GM18870 (cell line): ENCODE data around the gene SCNN1G.

Experiments used
- ATAC-seq: cut with Tn5 transposase; IDR thresholded peaks from one replicate; pipeline ENCODE4 v1.9.1; 2021; ENCODE audit warnings: moderate library complexity; ENCODE audit not compliant: unreplicated experiment

The SCNN1G gene

DNA sequence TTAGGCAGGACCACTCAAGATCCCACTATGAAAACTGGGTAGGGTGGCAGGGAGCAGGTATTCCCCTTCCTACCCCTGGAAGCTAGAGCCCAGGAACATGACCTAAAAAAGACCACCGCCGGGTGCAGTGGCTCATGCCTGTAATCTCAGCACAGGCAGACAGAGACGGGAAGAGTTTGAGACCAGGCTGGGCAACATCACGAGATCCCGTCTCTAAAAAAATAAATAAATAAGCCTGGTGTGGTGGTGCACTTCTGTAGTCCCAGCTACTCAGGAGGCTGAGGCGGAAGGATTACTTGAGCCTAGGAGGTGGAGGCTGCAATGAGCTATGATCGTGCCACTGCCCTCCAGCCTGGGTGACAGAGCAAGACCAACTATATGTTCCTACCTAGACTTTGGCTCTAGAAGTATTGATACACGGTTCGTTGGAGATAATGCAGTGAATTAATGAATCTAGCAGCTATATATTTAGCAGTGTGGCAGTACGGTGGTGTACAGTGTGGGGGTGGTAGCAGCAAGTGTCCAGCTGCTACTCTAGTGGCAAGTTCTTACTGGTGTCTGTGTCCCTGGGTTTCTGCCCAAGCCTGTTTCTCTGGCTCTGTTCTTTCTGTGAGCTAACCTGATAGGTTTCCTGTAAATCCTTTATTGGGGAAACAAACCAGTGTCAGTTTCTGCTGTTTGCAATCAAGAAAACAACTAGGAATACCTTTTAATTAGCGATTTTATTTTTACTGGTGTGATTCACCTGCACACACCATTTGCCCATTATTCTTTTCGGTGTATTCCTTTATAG, 30.0 kb upstream of the SCNN1G start:
- no peak for ATAC-seq

DNA sequence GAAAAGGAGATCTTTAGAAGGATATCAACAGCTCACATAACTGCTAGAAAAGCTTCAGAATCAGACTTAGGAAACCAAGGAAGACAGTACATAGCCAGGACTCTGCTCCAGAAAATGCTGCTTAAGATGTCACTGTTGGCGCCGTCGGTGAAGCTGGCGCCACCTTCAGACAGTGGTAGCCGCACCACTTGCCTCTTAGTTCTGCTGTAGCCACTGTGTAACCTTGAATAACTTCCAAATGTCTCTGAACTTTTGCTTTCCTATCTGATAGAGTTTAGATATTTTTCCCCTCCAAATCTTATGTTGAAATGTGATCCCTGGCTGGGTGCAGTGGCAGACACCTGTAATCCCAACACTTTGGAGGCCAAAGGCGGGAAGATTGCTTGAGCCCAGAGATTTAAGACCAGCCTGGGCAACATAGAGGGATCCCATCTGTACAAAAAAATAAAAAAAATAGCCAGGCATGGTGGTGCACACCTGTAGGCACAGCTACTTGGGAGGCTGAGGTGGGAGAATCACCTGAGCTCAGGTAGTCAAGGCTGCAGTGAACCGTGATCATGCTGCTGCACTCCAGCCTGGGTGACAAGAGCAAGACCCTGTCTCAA, 27.0 kb upstream of the SCNN1G start:
- ATAC-seq = no peak

DNA sequence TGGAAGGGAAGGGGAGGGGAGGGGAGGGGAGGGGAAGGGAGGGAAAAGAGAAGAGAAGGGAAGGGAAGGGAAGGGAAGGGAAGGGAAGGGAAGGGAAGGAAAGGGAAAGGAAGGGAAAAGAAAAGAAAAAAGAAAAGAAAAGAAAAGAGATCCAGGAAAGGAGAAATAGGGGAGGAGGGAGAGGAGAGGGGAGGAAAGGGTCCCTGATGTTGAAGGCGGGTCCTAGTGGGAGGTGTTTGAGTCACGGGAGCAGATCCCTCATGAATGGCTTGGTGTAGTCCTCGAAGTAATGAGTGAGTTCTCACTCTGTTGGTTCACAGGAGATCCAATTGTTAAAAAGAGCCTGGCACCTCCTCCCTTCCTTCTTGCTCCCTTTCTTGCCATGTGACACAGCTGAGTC, 26.4 kb upstream of the SCNN1G start:
- no peak for ATAC-seq

DNA sequence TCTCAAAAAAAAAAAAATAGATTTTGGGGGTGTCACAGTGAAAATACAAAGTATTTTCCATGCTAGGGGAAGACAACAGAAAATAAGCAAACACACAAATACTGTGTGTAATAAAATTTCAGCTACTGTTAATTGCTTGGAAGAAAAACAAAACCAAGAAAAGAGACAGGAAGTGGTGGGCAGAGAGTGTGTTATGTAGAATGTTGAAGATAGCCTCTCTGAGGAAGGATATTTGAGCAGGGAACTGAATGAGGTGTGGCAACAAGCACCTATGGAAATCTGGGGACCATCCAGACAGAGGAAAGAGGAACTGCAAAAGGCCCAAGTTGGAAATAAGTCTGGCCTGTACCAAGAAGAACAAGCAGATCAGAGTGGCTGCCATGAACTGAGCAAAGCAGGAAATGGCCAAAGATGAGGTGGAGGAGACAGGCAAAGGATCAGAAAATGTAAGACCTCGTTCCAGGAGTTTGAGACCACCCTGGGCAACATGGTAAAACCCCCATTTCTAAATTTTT, 25.5 kb upstream of the SCNN1G start:
- ATAC-seq = no peak

DNA sequence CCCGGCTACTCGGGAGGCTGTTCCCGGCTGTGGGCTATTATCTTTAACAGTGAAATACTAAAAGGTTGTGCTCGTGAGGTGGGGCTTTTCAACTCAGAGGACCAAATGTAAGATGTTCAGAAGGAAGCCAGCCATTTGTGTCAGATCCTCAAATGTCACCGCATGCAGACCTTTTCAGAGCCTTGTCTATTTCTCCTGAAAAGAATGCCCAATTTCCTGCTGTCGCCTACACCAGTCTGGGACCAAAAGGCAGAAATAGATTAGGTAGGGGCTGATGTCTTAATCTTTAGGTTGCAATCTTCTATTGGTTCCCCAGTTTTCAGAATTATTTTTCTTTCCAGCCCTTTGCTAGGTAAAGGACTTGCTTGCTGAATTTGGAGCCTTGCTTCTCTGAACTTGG, 24.4 kb upstream of the SCNN1G start:
- ATAC-seq = no peak

DNA sequence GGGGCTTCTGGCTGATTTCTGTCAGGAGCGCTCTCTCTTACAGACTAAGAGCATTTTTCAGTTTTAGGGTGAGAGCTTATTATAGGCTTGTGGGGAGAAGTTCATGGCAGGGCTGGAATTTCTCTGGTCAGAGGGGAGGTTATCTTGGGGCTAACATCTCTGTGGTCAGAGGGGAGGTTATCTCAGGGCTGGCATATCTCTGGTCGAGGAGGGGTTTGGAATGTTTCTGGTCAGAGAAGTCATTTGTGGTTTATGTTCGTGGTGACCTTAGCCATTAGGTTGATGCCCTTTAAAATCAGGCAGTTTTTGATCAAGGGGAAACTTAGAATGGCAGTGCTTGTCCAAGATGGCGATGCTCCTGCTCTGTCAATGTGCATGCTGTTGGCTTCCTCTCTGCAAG, 22.5 kb upstream of the SCNN1G start:
- no peak for ATAC-seq

DNA sequence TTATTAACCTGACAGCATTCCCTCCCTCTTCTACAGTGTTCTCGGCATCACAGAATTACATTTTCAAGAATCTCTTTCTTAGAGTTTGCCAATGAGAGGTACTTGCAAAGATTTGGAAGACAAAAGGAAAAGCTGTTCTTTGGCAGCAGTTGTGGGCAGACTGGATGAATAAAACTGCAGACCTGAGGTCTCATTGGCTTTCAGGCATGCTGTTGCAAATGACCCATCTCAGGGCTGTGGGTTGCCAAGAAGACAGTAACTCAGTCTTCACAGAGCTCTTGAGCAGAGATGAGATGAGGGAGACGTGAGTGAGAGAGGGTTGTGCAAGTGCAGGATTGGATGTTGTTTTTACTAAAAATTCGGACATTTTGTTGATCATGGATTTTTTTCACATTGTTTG, 22.0 kb upstream of the SCNN1G start:
- no peak for ATAC-seq

DNA sequence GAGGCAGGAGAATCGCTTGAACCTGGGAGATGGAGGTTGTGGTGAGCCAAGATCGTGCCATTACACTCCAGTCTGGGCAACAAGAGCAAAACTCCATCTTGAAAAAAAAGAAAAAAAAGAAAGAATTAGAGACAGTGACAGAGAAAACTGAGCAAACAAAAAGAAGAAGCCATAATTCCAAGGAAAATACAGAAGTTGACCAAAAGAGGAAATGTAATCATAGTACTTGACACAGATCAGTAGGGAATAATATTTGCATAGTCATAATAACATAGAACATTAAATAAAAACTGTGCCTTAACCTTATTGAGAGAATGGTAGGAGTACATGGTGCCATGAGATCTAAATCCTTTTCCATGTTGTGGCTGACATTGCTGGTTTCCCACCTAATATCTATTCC, 18.6 kb upstream of the SCNN1G start:
- ATAC-seq = no peak

DNA sequence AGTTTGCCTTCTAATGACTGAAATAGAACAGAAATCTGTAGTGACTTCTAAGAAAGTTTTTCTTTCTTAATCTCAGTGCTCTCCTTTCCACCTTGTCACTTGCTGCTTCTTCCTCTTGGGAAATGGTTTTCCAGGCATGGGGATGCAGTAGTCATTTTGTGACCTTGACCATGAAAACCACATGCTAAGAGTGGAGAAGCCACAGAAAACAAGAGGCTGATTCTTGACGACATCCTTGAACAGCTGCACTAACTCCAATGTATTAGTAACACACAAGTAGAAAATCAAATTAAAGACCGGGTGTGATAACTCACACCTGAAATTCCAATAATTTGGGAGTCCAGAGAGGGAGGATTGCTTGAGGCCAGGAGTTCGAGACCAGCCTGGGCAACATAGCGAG, 17.8 kb upstream of the SCNN1G start:
- no peak for ATAC-seq

DNA sequence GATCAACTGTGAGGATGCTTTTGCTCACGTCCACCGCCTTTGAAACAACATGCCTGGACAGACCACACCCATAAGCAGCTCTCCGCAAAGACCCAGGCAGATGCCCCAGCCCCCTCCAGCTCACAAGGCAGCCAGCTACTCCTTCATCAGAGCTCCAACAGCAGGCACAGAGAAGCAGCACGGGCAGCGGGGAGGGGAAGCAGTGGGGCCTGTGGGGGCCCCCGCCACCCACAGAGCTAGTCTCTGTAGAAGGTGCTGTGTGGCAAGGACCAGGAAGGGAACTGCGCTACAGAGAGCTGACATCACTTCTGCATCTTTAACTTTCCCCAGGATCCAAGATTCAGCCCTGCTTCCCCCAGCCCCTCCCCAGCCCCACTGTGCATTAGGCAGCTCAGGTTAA, 10.0 kb upstream of the SCNN1G start:
- ATAC-seq = no peak

DNA sequence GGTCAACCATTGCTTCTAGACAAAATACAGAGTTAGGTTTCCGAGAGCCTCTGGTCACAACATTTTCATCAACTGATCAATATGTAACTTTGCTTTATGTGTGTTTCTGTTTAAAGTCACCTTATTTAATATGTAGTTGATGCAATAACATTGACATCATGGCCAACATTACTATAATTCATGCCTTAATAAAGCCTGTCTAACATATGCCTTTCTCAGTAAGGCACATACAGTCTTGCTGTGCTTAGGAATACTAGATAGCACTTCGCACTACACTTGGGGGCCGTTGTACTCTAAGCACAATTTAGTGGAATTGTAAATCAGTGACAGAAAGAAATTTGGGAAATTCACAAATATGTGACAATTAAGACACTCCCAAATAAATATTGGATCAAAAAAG, 9.6 kb upstream of the SCNN1G start:
- no peak for ATAC-seq

DNA sequence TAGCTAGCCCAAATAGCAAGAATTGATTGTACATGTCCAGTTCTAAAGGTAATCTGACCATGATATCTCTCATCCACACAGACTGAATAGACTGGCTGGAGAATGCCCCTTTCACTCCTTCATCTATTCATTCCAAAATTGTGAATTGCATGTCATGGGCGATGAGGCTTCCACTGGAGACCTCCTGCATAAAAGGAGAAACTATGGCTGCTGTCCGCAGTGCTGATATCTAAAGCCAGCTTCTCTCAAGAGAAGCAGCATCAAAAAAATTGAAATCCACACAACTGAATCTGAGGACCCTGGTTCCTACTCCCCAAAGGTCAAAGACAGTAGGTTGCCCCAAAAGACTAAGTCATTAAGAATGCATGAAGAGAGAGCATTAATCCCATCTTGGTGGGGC, 7.9 kb upstream of the SCNN1G start:
- no peak for ATAC-seq

DNA sequence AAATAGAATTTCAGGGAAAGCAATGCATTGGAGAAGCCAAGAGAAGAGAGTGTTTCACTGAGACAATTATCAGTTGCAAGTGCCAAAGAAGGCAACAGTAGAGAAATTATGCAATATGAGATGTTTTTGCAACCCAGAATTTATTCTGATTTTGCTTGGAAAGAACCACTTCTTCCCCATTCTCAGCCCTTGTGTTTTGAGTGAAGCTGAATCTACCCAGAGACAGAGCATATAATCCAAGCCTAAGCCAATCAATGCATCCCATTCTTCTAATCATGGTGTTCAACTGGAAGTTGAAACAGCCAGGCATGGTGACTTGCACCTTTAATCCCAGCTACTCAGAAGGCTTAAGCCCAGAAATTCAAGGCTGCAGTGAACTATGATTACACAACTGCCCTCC, 6.9 kb upstream of the SCNN1G start:
- no peak for ATAC-seq

DNA sequence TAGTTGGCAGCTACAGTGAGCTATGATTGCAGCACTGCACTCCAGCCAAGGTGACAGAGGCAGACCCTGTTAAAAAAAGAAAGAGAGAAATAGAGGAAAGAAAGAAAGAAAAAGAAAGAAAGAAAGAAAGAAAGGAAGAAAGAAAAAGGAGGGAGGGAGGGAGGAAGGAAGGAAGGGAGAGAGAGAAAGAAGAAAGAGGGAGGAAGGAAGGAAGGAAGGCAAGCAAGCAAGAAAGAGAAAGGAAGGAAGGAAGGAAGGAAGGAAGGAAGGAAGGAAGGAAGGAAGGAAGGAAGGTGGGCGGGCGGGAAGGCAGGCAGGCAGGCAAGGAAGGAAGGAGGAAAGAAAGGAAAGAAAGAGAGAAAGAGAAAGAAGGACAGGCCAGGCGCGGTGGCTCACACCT, 1.0 kb upstream of the SCNN1G start:
- no peak for ATAC-seq

DNA sequence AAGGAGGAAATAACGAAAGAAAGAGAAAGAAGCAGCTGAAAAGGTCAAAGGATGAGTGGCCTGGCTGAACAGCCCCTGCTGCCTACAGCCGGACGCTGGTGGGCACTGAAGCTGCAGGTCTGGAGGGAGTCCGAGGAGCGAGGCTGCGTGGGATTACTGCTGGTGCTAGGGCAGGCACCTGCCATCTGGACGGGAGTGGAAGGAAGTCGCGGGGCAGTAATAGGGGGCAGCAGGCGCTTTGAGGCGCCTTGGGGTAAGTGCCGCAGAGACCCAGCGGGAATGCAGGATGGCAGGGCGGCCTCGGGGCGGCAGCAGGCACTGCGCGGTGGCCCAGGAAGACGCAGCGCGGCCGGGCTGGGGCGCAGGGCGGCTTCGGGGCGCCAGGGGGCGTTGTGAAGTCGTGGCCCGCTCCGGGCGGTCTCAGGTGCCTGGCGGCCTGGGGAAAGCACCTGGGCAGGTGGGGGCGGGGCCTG, 303 bp upstream of the SCNN1G start:
- no peak for ATAC-seq

DNA sequence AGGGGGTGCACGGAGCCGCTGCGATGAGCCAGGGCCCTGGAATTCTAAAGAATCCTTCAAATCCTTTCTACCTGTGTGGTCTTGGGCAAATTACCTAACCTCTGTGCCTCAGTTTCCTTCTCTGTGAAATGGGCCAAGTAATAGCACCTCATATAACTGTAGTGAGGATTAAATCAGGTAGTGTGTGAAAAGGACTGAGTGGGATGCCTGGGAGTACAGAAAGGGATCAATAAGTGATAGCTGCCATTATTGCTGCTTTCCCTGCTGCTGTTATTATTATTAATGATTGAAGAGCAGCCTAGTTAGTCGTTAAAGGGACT, 958 bp downstream of the SCNN1G start:
- ATAC-seq = no peak

DNA sequence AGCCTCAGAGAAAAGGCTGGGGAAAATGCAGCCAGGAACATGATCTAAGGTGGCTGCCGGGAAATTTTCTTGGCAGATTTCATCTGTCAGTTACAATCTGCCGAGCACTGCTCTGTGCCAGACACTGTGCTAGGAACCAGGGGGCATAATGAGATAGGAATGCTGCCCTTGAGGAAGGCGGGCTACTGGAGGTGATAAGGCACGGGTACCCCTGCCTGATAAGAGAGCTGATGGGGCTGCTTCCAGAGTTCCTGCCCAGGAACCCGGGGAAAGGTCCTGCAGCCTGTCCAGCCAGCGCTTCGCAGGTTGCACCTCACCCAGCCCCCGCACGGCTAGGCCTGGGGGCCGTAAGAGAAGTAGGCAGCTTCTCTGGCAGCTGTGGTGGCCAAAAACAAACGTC, 3.1 kb downstream of the SCNN1G start:
- ATAC-seq = no peak

DNA sequence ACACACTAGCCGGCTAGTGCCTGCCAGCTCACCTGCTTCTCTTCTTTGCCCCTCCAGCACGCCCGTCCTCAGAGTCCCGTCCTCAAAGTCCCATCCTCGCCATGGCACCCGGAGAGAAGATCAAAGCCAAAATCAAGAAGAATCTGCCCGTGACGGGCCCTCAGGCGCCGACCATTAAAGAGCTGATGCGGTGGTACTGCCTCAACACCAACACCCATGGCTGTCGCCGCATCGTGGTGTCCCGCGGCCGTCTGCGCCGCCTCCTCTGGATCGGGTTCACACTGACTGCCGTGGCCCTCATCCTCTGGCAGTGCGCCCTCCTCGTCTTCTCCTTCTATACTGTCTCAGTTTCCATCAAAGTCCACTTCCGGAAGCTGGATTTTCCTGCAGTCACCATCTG, 3.6 kb downstream of the SCNN1G start:
- ATAC-seq = no peak

DNA sequence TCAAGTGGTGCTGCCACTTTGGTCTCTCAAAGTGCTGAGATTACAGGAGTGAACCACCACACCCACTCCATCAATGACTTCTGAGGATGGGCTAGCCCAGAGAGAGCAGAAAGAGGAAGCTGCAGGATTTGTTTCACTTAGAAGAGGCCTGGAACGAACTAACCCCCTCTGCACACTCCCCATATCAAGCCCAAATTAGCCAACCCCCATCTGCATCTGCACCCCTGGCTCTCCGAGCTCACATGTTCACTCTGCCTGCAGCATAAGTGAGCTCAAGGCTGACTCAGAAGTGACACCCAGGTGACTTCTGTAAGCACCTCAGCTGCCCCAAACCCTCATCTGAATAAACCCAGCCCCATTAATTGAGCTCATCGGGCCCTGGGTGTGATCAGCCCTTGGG, 4.8 kb downstream of the SCNN1G start:
- no peak for ATAC-seq

DNA sequence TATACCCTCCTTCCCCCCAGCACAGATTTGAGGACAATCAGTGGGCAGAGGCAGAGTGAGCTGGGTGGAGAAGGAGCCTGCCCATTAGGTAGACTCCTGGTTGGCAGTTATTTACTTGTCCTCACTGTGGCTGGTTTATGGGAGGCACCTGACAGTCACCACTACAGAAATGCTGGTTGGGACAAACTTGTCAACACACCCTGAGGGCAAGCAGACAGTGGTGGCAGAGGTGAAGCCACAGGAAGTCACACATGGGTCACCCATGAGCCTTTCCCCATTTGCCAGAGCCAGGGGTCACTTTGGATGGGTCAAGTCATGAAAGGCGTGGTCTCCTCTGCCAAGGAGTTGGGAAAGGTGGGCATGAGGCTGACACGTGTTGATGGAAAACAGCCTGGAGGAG, 6.4 kb downstream of the SCNN1G start:
- ATAC-seq = no peak

DNA sequence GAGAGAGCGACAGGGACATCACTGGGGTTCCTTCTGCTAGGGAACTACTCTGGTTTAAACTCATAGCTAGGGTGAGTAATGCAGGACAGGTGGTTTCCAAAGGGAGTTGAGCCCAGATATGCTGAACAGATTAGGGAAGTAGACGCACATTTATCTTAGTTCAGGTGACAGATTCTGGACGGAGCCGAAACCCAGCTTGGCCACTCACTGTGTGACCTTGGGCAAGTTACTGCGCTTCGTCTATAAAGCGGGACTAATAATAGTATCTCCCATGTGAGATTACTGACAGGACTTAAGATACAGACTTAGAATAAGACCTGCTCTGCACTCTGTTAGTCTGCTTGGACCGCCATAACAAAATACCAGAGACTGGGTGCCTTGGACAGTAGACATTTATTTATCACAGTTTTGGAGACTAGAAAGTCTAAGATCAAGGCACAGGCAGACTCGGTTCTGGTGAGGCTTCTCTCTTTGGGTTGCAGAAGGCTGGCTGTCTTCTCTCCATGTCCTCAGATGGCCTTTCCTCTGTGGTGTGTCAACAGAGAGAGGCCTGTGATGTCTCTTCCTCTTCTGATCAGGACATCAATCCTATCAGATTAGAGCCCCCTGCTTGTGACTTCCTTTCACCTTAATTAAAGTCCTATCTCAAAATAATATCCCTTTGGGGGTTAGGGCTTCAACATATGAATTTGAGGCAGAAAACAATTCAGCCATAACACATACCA, 12.1 kb downstream of the SCNN1G start:
- no peak for ATAC-seq

DNA sequence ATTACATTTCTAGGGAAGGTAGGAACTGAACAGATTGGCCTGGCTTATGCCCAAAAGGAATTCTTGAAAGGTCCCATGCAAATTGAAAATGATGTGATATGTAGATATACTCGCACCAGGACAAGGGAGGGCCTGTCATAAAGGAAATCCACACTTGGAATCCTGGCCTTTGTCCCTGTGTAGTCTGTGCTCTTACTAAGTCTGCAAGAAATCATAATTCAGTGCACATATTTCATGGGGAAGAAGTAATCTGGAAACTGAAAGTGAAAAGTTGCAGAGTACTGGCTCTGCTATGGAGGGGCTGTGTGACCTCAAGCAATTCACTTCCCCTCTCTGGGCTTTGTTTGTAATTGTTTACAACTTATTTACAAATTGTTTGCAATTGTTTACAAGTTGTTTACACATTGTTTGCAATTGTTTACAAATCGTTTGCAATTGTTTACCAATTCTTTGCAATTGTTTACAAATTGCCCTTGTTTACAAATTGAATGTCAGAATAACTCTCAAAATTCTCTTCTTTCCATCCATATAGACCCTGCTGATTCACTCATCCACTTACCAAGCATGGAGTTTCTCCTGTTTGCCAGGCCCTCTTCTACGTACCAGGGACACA, 12.9 kb downstream of the SCNN1G start:
- no peak for ATAC-seq
